HG03378 (cell line): ENCODE data around the gene NAPSA.
"Not testable (repeated sequence)": the region's sequence is repeated elsewhere in the genome, so short reads cannot be mapped to it uniquely, and the experiment has no call there.

Experiments
- ATAC-seq: cut with Tn5 transposase; IDR thresholded peaks from one replicate; pipeline ENCODE4 v1.9.1; 2021; ENCODE audit warnings: mild to moderate bottlenecking, moderate library complexity; ENCODE audit not compliant: unreplicated experiment

NAPSA gene

GRCh38 chr19:50365434-50366306, at the start of gene NAPSA:
NAPSA (minus strand) TSS chr19:50365639; CDS start chr19:50365621, 18 bp downstream.
- ATAC-seq = no peak

- ATAC-seq = no peak
Measured at GRCh38 chr19:50413531-50413930, 48.1 kb upstream of the NAPSA start.

- no peak for ATAC-seq
Measured at GRCh38 chr19:50413096-50413495, 47.7 kb upstream of the NAPSA start.

GRCh38 chr19:50412419-50412818, 47.0 kb upstream of the NAPSA start:
- ATAC-seq = no peak

DNA sequence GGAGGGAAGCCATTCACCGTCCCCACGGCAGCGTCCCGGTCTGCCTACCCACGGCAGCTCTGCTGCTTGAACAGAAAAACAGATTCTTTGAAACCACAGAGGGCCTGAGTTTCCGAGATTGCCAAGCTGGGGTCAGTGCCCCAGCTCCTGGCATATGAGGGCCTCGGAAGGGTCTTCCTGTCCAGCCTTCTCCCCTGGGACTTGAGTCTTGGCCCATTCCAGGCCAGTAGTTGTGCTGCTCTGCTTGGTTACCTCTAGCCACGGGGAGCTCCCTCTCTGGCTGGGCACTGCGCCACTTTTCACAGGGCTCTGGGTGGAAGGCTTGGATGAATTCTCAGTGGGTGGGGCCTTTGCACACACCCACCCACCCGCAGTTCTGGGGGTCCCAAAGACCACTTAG, 44.7 kb upstream of the NAPSA start:
- no peak for ATAC-seq

DNA sequence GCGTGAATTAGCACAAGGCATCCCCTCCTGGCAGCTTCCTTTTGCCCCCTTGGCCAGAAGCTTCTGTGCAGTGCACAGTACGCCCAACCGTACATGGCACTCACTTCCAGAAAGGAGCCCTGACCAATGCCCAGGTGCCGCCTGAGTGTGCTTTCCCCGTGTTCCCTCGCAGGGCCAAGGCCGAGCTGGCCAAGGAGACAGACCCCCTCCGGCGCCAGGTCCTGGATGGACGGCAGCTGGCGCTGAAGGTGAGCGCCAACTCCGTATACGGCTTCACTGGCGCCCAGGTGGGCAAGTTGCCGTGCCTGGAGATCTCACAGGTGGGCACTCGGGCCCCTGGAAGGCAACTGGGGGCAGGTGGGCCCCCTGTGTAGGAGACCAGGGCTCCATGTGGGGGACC, 43.9 kb upstream of the NAPSA start:
- ATAC-seq = no peak

- ATAC-seq = no peak
Measured at GRCh38 chr19:50406829-50407228, 41.4 kb upstream of the NAPSA start.

DNA sequence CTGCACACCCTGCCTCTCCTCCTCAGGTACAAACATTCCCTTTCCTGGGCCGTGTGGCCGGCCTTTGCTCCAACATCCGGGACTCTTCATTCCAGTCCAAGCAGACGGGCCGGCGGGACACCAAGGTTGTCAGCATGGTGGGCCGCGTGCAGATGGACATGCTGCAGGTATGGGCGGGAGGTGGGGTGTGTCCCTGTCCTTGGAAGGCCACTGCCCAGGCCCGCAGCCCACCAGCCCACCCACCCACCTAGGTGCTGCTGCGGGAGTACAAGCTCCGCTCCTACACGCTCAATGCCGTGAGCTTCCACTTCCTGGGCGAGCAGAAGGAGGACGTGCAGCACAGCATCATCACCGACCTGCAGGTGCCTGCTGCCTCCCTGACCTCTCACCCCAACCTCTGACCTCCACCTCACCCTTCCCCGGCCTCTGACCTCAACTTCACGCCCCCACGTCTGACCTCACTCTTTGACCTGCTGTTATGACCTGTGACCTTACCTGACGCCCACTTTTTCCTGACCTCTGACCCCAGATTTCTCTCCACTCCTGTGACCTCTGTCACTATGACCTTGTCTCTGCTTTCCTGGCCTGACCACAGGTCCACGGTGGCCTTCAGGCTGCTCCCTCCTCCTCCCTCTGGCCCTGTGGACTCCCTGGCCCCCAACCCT, 40.8 kb upstream of the NAPSA start:
- ATAC-seq = no peak

GRCh38 chr19:50402544-50403301, 37.3 kb upstream of the NAPSA start:
- no peak for ATAC-seq

DNA sequence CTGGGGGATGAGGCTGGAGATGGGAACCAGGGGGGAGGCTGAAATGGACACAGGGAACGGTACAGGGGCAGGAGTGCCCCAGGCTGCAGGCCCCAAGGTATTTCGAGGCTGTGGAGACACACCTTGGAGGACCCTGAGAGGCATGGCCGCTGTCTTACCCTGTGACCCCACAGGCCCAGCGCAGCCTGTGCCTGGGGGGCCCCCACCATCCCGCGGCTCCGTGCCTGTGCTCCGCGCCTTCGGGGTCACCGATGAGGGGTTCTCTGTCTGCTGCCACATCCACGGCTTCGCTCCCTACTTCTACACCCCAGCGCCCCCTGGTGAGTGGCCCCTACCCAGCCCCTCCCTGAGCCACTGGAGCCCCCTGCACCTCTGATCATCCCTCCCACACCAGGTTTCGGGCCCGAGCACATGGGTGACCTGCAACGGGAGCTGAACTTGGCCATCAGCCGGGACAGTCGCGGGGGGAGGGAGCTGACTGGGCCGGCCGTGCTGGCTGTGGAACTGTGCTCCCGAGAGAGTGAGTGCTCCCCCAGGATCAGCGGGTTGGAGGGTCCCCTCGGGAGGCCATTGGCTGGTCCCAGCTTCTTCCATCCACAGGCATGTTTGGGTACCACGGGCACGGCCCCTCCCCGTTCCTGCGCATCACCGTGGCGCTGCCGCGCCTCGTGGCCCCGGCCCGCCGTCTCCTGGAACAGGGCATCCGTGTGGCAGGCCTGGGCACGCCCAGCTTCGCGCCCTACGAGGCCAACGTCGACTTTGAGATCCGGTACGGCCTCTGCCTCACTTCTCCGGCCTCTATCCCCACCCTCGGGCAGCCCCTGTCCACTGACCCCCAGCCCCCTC, 36.4 kb upstream of the NAPSA start:
- no peak for ATAC-seq

GRCh38 chr19:50399368-50399745, 33.9 kb upstream of the NAPSA start:
- no peak for ATAC-seq

DNA sequence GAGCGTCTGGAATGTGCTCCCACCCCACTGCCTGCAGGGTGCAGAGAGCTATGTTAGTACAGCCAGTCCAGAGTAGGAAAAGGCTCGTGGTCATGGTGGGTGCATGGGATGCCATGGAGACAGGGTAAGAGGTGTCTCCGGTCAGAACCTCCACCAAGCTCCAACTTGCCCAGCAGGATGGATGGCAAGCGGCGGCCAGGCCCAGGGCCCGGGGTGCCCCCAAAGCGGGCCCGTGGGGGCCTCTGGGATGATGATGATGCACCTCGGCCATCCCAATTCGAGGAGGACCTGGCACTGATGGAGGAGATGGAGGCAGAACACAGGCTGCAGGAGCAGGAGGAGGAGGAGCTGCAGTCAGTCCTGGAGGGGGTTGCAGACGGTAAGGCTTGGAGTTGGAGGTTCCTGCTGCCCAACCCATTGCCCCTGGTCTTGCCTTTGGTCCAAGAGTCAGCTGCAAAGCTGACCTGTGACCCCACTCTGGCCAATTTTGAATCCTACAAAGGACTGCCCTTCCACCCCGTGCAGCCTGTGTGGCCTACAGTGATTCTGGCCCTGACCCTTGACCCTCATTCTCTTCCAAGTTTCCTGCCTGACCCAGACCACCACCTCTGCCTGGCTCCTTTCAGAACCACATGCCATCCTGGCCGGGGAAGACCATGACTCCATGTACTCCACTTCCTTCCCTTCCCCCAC, 33.4 kb upstream of the NAPSA start:
- no peak for ATAC-seq

DNA sequence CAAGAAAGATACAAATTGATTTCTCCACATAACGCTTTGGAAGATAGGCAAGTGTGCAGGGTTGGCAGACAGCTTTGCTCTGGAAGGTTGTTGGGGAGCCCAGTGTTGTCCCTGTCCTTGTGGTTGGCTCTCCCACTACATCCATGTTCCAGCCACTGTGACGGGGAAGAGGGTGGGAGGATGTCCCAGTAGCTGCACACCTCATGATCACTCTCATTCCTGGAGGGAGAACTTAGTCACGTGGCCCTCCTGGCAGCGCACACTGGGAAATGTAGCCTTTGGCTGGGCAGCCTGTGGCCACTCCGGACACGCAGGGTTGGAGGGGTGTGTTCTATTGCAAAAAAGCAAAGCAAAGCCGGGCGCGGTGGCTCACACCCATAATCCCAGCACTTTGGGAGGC, 28.6 kb upstream of the NAPSA start:
- no peak for ATAC-seq

DNA sequence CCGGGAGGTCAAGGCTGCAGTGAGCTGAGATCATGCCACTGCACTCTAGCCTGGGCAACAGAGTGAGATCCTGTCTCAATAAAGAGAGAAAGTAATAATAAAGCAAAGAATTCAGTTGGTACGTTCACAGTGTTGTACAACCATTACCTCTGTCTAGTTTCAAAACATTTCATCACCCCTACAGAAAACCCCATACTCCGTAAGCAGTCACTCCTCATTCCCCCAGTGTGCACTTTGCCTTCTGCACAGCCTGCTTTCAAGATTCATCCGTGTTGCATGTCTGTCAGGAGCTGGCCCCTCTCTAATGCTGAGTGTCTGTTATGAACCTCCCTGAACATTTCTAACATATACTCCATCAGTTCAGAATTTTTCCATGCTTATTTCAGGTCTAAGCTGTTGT, 28.1 kb upstream of the NAPSA start:
- no peak for ATAC-seq

DNA sequence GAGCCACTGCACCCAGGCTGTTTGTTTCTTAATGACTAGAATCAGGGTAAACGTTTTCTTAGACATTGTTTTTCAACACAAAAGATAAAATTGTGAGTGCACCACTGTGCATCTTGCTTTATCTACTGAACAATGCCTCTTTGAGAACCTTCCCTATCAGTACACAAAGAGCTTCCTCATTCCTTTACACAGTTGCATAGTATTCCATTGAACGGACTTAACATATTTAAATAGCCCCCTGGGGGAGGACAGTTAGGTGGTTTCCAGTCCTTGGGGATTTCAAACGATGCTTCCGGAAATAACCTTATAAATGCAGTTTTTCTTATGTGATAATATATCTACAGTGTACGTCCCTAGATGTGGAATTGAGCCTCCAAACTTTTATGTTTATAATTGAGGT, 27.3 kb upstream of the NAPSA start:
- ATAC-seq = no peak

DNA sequence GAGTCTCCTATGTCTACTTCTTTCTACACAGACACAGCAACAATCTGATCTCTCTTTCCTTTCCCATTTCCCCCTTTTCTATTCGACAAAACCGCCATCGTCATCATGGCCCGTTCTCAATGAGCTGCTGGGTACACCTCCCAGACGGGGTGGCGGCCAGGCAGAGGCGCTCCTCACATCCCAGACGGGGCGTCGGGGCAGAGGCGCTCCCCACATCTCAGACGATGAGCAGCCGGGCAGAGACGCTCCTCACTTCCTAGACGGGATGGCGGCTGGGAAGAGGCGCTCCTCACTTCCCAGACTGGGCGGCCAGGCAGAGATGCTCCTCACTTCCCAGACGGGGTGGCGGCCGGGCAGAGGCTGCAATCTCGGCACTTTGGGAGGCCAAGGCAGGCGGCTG, 25.5 kb upstream of the NAPSA start:
- ATAC-seq = not testable (repeated sequence)

DNA sequence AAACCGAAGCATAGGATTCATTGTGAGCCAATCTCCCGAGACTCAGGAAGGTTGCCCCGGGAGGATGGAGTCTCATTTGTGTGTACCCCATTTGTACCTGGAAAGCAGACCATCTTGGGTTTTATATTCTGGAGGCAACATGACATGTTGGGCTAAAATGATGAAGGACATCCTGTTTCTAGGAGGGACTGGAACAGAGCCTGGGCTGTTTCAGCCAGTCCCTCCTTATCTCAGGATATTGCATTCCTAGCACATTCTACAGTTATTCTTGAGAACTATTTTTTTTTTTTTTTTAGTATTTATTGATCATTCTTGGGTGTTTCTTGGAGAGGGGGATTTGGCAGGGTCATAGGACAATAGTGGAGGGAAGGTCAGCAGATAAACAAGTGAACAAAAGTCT, 24.9 kb upstream of the NAPSA start:
- not testable (repeated sequence) for ATAC-seq

DNA sequence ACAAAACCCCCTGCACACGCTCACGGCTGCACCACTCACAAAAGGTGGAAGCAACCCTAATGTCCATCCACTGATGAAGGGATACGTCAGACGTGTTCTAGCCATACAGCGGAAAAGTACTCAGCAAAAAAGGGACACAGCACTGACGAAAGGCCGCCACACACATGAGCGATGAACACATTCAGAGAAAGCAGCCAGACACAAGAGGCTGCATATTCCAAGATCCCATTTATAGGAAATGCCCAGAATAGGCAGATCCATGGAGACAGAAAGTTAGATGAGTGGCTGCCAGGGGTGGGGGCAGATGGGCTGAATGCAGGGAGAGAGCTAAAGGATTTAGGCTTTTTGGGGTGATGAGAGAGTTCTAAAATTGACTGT, 22.4 kb upstream of the NAPSA start:
- ATAC-seq = no peak

DNA sequence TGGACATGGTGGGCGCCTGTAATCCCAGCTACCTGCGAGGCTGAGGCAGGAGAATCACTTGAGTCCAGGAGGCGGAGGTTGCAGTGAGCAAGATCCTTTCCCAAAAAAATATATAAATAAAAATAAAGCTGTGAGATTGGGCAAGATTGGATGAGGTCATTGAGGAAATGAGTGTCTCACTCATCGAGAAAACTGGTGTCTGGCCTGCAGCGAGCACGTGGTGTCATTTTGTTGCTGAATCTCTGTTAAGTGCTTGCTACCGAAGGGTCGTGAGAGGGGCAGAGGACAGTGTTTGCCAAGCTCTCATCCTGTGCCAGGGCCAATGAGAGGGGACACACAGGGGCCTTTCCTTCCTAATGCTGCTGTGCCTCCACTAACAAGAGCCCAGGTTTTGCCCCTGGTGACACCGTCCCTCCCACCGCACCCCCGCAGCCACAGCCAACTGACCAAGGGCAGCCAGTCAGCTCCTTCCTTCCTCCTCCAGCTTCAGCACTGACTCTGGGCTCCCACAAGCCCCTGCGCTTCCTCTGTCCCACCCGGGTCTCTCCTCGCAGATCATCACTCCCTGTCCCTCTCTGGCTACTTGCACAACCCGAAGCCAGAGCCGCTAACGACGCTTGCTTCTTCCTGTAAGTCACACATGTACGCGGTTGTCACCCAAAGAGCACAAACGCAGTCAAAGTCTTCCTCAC, 21.9 kb upstream of the NAPSA start:
- no peak for ATAC-seq
